GM19397 (cell line): ENCODE results near the gene GGA2.
"Not testable (repeated sequence)": the region's sequence is repeated elsewhere in the genome, so short reads cannot be mapped to it uniquely, and the experiment has no call there.

Experiments
- ATAC-seq: cut with Tn5 transposase; IDR thresholded peaks from one replicate; pipeline ENCODE4 v1.9.1; 2021; ENCODE audit warnings: mild to moderate bottlenecking, moderate library complexity; ENCODE audit not compliant: unreplicated experiment

Gene GGA2

DNA sequence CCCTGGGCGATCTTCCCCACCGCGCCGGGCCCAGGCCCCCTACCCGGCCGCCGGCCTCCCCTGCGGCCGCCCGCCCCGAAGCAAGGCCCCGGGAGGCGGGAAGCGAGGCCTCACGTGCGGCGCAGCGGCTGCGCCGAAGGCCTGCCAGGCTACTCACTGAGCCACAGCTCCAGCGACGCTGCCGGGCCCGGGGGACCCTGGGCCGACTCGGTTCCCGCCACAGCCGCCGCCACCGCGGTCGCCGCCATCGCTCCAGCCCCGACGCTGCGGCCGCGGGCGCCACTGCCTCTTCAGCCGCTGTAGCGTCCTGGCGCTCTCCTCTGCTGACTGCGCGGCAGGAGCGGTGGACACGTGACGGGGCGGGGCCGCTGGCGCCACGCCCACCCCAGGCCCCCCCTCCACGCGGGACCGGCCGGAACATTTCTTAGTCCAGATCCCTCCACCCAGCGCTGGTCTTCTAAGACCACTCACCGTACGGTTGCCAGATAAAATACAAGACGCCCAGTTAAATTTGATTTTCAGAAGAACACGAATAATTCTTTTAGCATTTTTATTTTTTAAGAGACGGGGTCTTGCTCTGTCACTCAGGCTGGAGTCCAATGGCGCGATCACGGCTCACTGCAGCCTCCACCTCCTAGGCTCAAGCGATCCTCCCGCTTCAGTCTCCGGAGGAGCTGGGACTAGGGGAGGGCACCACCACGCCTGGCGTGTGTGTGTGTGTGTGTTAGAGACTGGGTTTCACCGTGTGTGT, at the start of gene GGA2:
TSS of gene GGA2 (minus strand) at position 331 of the 751 bp plus-strand sequence. CDS start at position 248, 83 bp downstream.
- peak; percentile 86 for ATAC-seq

DNA sequence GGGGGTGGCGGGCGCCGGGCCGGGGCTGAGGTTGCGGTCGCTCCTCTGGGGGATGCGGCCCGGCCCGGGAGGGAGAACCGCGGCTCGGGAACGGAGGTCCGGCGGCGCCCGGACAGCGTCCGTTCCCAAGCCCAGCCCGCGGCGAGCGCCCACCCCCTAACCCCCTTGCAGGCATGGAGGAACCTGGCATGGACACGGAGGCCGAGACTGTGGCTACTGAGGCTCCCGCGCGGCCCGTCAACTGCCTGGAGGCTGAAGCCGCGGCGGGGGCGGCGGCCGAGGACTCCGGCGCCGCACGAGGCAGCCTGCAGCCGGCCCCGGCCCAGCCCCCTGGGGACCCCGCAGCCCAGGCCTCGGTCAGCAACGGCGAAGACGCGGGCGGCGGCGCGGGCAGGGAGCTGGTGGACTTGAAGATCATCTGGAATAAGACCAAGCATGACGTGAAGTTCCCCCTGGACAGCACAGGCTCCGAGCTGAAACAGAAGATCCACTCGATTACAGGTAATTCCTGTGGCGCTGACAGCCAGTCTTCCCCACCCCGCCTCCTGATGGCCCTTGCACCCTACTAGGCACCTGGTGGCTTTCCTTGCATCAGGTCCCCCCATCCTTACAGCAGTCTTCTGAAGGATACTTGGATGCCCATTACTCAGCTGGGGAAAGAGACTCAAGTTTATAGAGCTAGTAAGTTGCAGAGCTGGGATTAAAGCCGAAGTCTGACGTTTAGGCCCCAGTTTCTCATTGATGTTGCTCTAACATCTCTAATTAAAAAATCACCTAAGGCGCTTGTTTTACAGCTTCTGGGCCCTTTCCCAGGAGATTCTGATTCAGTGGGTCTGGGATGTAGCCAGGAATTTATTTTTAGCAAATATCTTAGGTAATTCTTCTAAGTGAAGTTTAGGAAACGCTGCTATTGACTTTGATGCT, 47.7 kb upstream of the GGA2 start:
- no peak for ATAC-seq

DNA sequence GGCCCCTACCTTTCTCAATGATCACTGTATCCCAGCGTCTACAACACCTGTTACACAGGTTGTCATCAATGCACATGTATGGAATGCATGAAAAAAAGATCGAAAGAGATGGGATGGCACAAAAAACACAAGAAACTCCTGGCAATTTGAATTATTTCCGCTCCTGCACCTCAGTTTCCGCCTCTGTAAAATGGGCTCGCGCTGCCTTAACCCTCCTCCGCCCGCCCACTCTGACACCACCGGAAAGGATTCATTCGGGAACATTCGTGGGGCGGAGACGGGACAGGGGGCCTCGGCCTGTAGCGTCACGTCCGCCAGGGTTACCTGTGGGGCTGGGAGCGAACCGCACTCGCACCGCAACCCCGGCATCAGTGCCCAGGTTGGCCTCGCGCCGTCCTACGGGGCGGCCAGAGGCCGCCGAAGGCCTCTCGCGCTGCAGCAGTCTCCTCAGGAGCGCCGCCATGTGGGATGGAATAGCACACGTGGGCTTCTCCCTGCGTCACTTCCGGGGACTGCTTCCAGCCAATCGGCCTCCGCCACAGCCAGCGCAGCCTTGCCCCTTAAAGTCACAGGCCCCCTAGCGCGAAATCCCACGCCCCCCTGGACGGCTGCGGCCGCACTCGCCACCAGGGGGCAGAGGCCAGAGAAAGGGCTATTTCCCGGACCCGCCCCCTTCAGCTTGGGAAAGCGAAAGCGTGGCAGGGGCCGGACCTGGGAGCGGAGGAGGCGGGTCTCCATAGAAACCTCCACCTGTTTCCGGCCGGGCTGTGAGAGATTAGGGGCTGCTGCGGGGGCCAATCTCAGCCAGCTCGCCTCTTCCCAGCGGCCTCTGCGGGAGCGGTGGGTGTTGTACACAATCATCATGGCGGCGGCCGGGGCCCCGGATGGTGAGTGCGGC, 46.8 kb upstream of the GGA2 start, which contains the start of the genes EARS2 and UBFD1:
TSS of gene EARS2 (minus strand) at position 470 of the 898 bp plus-strand sequence. CDS start at position 463, 7 bp downstream.
TSS of gene UBFD1 (plus strand) at position 847 of the 898 bp plus-strand sequence. CDS start at position 863, 16 bp downstream.
- peak; percentile 87 for ATAC-seq

GRCh38 chr16:23554536-23554935, 44.2 kb upstream of the GGA2 start:
- ATAC-seq: no peak

- no peak for ATAC-seq
Observed at GRCh38 chr16:23552161-23552560, 41.9 kb upstream of the GGA2 start.

DNA sequence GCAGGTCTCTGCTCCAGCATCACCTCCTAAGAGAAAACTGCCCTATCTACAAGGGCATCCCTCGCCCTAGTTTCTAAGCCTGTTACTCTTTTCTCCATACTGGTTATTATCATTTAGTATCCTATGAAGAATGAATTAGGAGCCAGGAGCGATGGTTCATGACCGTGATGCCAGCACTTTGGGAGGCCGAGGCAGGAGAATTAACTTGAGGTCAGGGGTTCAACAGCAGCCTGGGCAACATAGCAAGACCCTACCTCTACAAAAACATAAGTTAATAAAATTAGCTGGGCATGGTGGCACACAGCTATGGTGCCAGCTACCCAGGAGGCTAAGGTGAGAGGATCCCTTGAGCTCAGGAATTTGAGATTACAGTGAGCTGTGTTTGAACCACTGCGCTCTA, 39.6 kb upstream of the GGA2 start:
- no peak for ATAC-seq

GRCh38 chr16:23544436-23544835, 34.1 kb upstream of the GGA2 start:
- no peak for ATAC-seq

DNA sequence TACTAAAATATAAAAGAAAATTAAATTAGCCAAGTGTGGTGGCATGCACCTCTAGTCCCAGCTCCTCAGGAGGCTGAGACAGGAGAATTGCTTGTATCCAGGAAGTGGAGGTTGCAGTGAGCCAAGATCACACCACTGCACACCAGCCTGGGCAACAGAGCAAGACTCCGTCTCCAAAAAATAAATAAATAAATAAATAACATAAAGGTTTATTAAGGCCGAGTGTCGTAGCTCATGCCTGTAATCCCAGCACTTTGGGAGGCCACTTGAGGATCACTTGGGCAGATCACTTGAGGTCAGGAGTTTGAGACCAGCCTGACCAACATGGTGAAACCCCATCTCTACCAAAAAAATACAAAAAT, 30.5 kb upstream of the GGA2 start:
- not testable (repeated sequence) for ATAC-seq

DNA sequence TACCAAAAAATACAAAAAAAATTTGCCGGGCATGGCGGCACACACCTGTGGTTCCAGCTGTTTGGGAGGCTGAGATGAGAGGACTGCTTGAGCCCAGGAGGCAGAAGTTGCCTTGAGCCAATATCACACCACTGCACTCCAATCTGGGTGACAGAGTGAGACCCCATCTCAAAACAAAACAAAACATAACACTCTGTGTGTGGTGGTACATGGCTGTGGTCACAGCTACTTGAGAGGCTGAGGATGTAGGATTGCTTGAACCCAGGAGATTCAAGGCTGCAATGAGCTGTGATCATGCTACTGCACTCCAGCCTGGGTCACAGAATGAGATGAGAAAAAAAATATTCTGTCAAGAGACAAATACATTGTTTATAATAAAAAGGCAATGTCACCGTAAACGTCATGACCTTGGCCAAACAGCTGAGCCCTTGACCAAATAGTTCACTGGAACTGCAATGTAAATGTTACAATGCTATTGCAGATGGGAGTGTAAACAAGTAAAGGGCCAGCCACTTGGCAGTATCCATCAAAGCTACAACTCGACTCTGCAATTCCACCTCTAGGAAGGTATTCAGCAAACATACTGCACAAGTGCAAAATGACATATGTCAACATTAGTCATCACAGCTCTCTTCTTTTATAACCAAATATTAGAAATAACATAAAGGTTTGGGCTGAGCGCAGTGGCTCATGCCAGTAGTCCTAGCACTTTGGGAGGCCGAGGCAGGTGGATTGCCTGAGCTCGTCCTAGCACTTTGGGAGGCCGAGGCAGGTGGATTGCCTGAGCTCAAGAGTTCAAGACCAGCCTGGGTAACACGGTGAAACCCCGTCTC, 29.9 kb upstream of the GGA2 start:
- ATAC-seq: no peak

- no peak for ATAC-seq
Observed at GRCh38 chr16:23538919-23539278, 28.6 kb upstream of the GGA2 start.

GRCh38 chr16:23537390-23537789, 27.1 kb upstream of the GGA2 start:
- ATAC-seq: no peak

- no peak for ATAC-seq
Observed at GRCh38 chr16:23535901-23536300, 25.6 kb upstream of the GGA2 start.

DNA sequence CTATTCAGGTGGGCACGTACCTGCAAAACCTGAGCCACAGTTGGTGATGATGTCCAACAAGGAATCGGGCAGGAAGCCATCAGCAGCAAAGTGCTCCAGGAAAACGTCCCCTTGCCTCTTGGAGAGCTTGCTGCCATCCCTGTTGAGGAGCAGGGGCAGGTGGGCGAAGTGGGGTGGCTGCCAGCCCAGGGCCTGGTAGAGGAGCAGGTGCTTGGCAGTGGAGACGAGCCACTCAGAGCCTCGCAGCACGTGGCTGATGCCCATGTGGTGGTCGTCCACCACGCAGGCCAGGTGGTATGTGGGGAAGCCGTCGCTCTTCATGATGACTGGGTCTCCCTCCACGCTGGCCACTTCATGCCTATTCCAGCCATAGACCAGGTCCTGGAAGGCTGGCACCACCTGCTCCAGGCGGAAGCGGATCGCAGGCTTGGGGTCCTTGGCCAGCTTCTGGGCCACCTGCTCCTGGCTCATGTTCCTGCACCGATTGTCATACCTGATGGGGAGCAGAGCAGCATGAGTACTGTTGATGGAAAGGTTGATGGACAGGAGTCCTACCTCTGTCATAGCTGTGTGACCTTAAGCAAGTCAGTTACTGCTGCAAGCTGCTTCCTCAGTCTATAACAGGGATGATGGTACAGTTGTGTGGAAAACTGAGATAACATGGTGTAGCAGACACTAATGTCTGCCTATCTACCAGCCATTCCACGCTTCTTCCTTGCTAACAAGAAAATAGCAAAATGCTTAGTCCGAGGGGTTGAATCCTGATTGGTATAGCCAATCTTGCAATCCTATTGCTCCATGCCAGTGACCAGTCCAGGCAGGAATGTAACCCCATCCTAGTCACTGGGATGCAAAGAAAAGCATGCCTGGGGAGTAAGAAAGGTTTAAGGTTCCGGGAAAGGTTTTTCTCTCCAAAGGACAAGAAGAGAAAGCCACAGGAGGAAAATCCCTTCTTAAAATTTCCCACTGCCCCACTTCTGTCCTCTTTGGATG, 24.9 kb upstream of the GGA2 start:
- ATAC-seq: no peak

GRCh38 chr16:23532448-23532847, 22.2 kb upstream of the GGA2 start:
- no peak for ATAC-seq

DNA sequence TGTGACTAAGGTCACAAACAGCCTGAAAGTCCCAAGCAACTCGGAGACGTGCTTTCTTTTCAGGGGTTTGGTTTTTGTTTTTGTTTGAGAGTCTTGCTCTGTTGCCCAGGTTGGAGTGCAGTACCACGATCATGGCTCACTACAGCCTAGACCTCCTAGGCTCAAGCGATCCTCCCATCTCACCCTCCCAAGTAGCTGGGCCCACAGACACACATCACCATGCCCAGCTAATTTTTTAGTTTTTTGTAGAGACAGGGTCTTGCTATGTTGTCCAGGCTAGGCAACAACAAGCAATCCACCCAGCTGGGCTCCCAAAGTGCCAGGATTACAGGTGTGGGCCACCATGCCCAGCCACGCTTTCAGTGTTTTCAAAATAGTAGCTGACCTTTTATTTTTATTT, 19.8 kb upstream of the GGA2 start:
- ATAC-seq: no peak

- no peak for ATAC-seq
Observed at GRCh38 chr16:23528644-23529310, 18.5 kb upstream of the GGA2 start.

DNA sequence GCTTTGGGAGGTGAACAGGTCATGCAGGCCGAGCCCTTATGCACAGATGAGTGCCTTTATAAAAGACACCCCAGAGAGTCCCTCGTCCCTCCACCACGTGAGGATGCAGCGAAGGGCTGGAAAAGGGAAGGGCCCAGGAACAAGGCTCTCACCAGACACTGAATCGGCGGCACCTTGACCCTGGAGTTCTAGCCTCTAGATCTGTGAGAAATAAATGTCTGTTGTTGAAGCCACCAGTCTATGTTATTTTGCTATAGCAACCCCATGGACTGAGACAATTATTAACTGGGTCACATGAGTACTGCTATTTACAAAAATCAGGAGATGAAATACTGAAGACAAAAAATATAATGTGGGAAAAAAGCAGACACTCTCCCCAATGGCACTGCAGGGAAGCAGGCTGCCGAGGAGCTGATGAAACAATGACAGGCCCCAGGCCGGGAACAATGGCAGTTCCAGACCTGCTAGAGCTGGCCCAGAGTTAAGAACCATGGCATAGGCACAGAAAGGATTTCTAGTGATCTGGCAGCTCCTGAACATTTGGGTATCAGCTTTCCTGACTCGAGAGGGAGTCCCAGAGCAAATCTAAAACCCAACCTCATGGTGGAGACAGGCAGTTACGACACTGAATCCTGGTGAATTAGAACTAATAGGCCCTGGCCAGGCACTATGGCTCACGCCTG, 17.8 kb upstream of the GGA2 start:
- ATAC-seq: no peak

- ATAC-seq: no peak
Observed at GRCh38 chr16:23524886-23525285, 14.6 kb upstream of the GGA2 start.
